Activated CD4-positive, alpha-beta T cell treated with anti-CD3 and anti-CD28 coated beads, Interleukin-2, amount 10 ng/mL, durations not matched to agents 24 days and 14 days (primary cell): ENCODE measurements around the gene GZF1. TPM values are rescaled to one million over a fixed set of nuclear protein-coding genes. Genes with fewer than 3 reads are reported as not detected.

Source experiments
- DNase-seq: peaks from one replicate; pipeline ENCODE4 v3.0.0; 2022
- H3K27ac Mint-ChIP-seq: one replicate; pipeline ENCODE4 v1.8.0; 2022; ENCODE audit warnings: mild to moderate bottlenecking, mixed read lengths
- H3K27me3 Mint-ChIP-seq: one replicate; pipeline ENCODE4 v1.8.0; 2022; ENCODE audit warnings: mixed read lengths
- H3K36me3 Mint-ChIP-seq: one replicate; pipeline ENCODE4 v1.8.0; 2022; ENCODE audit warnings: low read depth, mild to moderate bottlenecking, mixed read lengths
- H3K4me1 Mint-ChIP-seq: one replicate; pipeline ENCODE4 v1.8.0; 2021; ENCODE audit warnings: mixed read lengths
- H3K4me3 Mint-ChIP-seq: one replicate; pipeline ENCODE4 v1.8.0; 2022; ENCODE audit warnings: mild to moderate bottlenecking, moderate library complexity, mixed read lengths
- H3K9me3 Mint-ChIP-seq: one replicate; pipeline ENCODE4 v1.8.0; 2021; ENCODE audit warnings: mixed read lengths
- intact Hi-C: fragments of 100-400 bp; cut with micrococcal nuclease; formaldehyde crosslinking; loops from one replicate; pipeline ENCODE4 v1.15.1; 2023
- total RNA-seq: library from RNA; stranded (reverse); gene quantifications from 2 replicates; pipeline ENCODE4 v1.2.3, GENCODE V29; 2022

GZF1 gene
- total RNA-seq, 1 donor from 2014 or later = 14.7 TPM

GRCh38 chr20:23393996-23394775, 32.2 kb downstream of the GZF1 start:
- H3K4me1 Mint-ChIP-seq = peaks cover 32% of the 10 kb centered on the region
- H3K4me3 Mint-ChIP-seq = no peak overlapping the region
- no peaks in the 10 kb centered on the region for H3K9me3 Mint-ChIP-seq
- peak; percentile 51 for DNase-seq
- H3K27ac Mint-ChIP-seq = peak overlapping the region; percentile 67
- intact Hi-C loops = no loop called here
- peaks cover 46% of the 10 kb centered on the region for H3K36me3 Mint-ChIP-seq
- no peaks in the 10 kb centered on the region for H3K27me3 Mint-ChIP-seq

- Mint-ChIP-seq H3K36me3 (peaks cover 45% of the 10 kb centered on the region), H3K27ac (no peak overlapping the region), H3K4me1 (peaks cover 46% of the 10 kb centered on the region), H3K4me3 (no peak overlapping the region), H3K27me3 (no peaks in the 10 kb centered on the region), H3K9me3 (no peaks in the 10 kb centered on the region)
- intact Hi-C loops = no loop called here
- peak; percentile 44 for DNase-seq
Measured at GRCh38 chr20:23396950-23397627, 35.1 kb downstream of the GZF1 start.

- H3K4me1 Mint-ChIP-seq = peaks cover 52% of the 10 kb centered on the region
- H3K4me3 Mint-ChIP-seq = peak overlapping the region; percentile 64
- peak overlapping the region; percentile 84 for H3K27ac Mint-ChIP-seq
Measured at GRCh38 chr20:23397961-23398360, 36.0 kb downstream of the GZF1 start.

GRCh38 chr20:23399568-23400241, 37.7 kb downstream of the GZF1 start:
- Mint-ChIP-seq H3K9me3 (no peaks in the 10 kb centered on the region), H3K27me3 (no peaks in the 10 kb centered on the region), H3K27ac (peak overlapping the region; percentile 27), H3K36me3 (peaks cover 38% of the 10 kb centered on the region), H3K4me1 (peaks cover 48% of the 10 kb centered on the region), H3K4me3 (peak overlapping the region; percentile 6)
- peak; percentile 66 for DNase-seq
- intact Hi-C loops = loop anchor here (1.0 to 10.0 kb wide), 6 partner anchors 9 to 255 kb away; partner anchors contain the start of gene NXT1

More at GRCh38 chr20:23397961-23398360, 36.0 kb downstream of the GZF1 start:
- Mint-ChIP-seq H3K36me3 (peaks cover 50% of the 10 kb centered on the region), H3K9me3 (no peaks in the 10 kb centered on the region), H3K27me3 (no peaks in the 10 kb centered on the region)
- intact Hi-C loops = no loop called here
- DNase-seq = peak; percentile 70

GRCh38 chr20:23401051-23401450, 39.1 kb downstream of the GZF1 start:
- intact Hi-C loops = loop anchor here (10.0 kb wide), 1 partner anchor 256 kb away; no protein-coding TSS in a partner anchor
- no peaks in the 10 kb centered on the region for H3K27me3 Mint-ChIP-seq
- H3K4me1 Mint-ChIP-seq = peaks cover 50% of the 10 kb centered on the region
- H3K36me3 Mint-ChIP-seq = peaks cover 35% of the 10 kb centered on the region
- no peak overlapping the region for H3K4me3 Mint-ChIP-seq
- H3K9me3 Mint-ChIP-seq = no peaks in the 10 kb centered on the region
- H3K27ac Mint-ChIP-seq = no peak overlapping the region
- DNase-seq = peak; percentile 49

- Mint-ChIP-seq H3K4me1 (peaks cover 57% of the 10 kb centered on the region), H3K9me3 (no peaks in the 10 kb centered on the region), H3K27me3 (no peaks in the 10 kb centered on the region), H3K27ac (no peak overlapping the region), H3K36me3 (peaks cover 26% of the 10 kb centered on the region), H3K4me3 (no peak overlapping the region)
- peak; percentile 20 for DNase-seq
- intact Hi-C loops = loop anchor here (10.0 kb wide), 1 partner anchor 259 kb away; no protein-coding TSS in a partner anchor
Measured at GRCh38 chr20:23403751-23404150, 41.8 kb downstream of the GZF1 start.

GRCh38 chr20:23404196-23404595, 42.2 kb downstream of the GZF1 start:
- no peak overlapping the region for H3K27ac Mint-ChIP-seq
- H3K27me3 Mint-ChIP-seq = no peaks in the 10 kb centered on the region
- intact Hi-C loops = loop anchor here (10.0 kb wide), 1 partner anchor 259 kb away; no protein-coding TSS in a partner anchor
- no peak overlapping the region for H3K4me3 Mint-ChIP-seq
- DNase-seq = peak; percentile 50
- no peaks in the 10 kb centered on the region for H3K9me3 Mint-ChIP-seq
- H3K4me1 Mint-ChIP-seq = peaks cover 53% of the 10 kb centered on the region
- H3K36me3 Mint-ChIP-seq = peaks cover 26% of the 10 kb centered on the region

DNA sequence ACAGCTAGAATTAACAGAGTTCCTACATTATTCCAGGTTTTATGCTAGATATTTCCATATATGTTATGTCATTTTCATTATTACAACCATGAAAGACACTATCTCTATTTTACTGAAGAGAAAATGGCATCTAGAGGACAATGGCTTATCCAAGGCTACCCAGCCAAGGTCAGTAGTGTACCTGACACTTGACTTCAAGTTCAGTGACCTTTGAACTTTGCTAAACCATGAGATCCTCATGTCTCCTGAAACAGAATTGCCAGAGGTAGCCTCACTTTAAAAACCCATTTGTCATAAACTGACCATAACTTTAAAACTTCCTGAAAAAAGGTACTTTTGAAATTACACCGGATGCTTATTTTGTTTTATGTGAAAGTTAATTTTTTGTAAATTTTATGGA, 44.9 kb downstream of the GZF1 start:
- peaks cover 52% of the 10 kb centered on the region for H3K4me1 Mint-ChIP-seq

DNA sequence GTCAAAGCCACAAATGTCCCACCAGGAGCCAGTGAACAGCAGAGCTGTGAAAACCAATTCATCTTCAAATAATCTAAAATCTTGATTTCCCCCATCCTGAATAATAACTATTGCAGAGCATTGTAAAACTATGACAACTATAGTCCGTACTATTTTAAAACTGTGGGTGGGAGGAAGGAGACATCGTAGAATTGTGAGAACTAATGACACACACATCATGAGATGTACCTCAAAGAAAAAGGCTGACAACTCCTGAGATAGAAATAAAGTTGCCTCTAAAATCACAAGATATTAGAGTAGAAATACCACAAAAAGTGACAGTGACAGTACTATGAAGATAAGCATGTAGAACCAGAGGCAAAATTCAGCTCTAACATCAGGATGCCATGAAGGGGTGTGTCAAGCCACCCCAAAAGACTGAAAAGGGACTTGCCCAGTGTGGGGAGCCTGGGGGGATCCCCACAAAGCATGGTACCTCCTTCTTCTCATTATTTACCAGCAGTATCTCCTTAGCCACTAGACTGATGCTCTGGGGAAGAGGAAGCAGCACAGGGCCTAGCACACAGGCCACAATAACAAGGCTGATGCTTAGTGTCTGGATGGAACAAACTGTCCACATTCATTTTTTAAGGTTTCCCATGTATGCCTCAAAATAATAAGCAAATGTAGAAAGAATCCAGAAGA, 45.9 kb downstream of the GZF1 start:
- intact Hi-C loops = loop anchor here (1.0 to 10.0 kb wide), 3 partner anchors 9 to 263 kb away; partner anchors contain the start of gene NAPB
- Mint-ChIP-seq H3K4me3 (peak overlapping the region; percentile 61), H3K4me1 (peaks cover 51% of the 10 kb centered on the region), H3K27ac (peak overlapping the region; percentile 77), H3K36me3 (peaks cover 9% of the 10 kb centered on the region), H3K27me3 (no peaks in the 10 kb centered on the region), H3K9me3 (no peaks in the 10 kb centered on the region)
- peak; percentile 87 for DNase-seq

More for the DNA sequence above, 44.9 kb downstream of the GZF1 start:
- peak; percentile 38 for DNase-seq
- intact Hi-C loops = loop anchor here (10.0 kb wide), 1 partner anchor 262 kb away; no protein-coding TSS in a partner anchor
- no peaks in the 10 kb centered on the region for H3K27me3 Mint-ChIP-seq
- H3K4me3 Mint-ChIP-seq = no peak overlapping the region
- no peaks in the 10 kb centered on the region for H3K9me3 Mint-ChIP-seq
- peaks cover 19% of the 10 kb centered on the region for H3K36me3 Mint-ChIP-seq
- no peak overlapping the region for H3K27ac Mint-ChIP-seq

DNA sequence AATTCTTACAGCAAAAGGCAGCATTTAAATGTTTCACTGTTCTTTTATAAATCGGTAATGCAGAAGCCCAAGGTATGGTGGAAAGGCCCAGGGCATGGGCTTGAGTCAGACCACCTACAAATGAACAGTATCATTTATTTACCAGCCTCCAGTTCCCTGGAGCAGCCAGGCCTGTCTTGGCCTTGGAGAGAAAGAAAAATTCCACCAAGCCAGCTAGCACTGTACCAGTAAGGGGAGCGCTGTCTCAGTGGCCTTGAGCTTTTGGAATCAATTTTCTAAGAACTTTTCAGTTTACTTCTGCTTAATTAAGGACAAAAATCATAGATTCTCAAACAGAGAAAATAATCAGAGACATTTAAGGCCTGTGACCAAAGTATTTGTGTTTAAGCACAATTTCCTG, 47.0 kb downstream of the GZF1 start:
- H3K4me3 Mint-ChIP-seq = no peak overlapping the region
- no peaks in the 10 kb centered on the region for H3K27me3 Mint-ChIP-seq

DNA sequence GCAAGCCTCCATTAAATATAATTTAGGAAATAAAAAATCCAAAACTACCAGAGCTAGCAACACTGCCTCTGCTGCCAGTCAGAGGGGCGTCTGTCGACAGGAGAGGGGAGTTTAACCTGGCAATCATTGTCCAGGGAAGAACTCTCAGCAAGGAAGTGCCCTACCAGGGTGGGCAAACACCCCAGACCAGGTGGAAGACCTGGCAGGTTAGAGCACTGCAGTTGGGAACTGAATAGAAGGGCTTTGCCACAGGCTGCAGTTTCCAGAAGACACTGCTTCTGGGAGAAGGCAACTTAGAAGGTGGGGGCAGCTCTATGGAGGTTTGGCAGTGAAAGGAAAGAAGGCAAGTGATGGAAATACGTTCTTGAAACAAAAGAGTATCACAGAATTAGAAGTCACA, 47.8 kb downstream of the GZF1 start:
- intact Hi-C loops = loop anchor here (10.0 kb wide), 1 partner anchor 265 kb away; no protein-coding TSS in a partner anchor
- no peak overlapping the region for H3K4me3 Mint-ChIP-seq
- DNase-seq = peak; percentile 52
- H3K9me3 Mint-ChIP-seq = no peaks in the 10 kb centered on the region
- H3K36me3 Mint-ChIP-seq = peaks cover 8% of the 10 kb centered on the region
- no peaks in the 10 kb centered on the region for H3K27me3 Mint-ChIP-seq
- peaks cover 54% of the 10 kb centered on the region for H3K4me1 Mint-ChIP-seq
- peak overlapping the region; percentile 8 for H3K27ac Mint-ChIP-seq

More for the DNA sequence above, 47.0 kb downstream of the GZF1 start:
- Mint-ChIP-seq H3K9me3 (no peaks in the 10 kb centered on the region), H3K36me3 (peaks cover 9% of the 10 kb centered on the region), H3K27ac (peak overlapping the region; percentile 77), H3K4me1 (peaks cover 56% of the 10 kb centered on the region)
- peak; percentile 41 for DNase-seq
- intact Hi-C loops = loop anchor here (1.0 to 10.0 kb wide), 3 partner anchors 10 to 264 kb away; partner anchors contain the start of gene NAPB

DNA sequence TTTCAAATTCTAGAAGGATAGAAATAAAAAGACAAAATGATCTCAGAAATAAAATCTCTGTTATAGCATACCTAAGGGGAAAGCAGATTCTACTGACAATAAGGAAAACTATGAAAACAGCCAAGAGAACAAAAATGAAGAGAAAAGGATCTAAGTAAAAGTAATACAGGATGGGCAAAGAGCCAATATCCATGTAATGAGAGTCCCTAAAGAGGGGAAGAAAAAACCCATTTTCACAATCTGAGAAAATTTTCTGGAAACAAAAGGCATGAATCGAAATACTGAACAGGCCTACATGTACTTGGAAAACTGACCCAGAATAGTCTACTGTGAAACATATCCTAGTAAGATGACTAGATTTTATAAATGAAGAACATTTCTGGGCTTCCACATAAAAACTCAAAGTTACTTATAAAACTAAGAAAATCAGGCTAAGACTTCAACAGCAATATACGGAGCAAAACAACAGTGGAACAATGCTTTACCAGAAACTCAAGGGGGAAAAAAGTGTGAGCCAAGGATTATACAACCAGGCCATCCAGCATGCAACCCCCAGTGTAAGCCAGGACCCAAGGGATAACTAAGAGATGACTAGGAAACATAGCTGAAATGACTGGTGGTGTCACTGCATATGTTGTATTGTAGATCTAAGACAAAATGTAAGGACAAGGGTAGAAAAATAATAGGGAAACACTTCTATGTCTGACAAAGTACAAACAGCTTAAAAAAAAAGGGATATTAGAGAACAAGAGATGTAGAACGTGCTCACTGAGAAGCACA, 49.1 kb downstream of the GZF1 start:
- Mint-ChIP-seq H3K4me3 (no peak overlapping the region), H3K27me3 (no peaks in the 10 kb centered on the region), H3K9me3 (no peaks in the 10 kb centered on the region), H3K36me3 (peaks cover 10% of the 10 kb centered on the region), H3K4me1 (peaks cover 55% of the 10 kb centered on the region), H3K27ac (no peak overlapping the region)
- peak; percentile 24 for DNase-seq
- intact Hi-C loops = no loop called here
